Suprapubic skin (tissue), 4 donors: ENCODE results near the gene KCNT1.

Experiments
- CTCF ChIP-seq, 2 donors: fragments of 200-600 bp in 1 of 2; fragments of 450-650 bp in 1 of 2; sonication (generic) in 1 of 2; IDR thresholded peaks; one replicate each; pipeline ENCODE4 v1.5.1; 2016 to 2019; ENCODE audit warnings: antibody characterized with exemption in 2 of 2, mild to moderate bottlenecking in 1 of 2, moderate library complexity in 1 of 2
- EP300 ChIP-seq: sonication (generic); formaldehyde crosslinking; IDR thresholded peaks from one replicate; pipeline ENCODE4 v1.6.1; 2017; ENCODE audit warnings: antibody characterized with exemption
- POLR2A ChIP-seq, 2 donors: fragments of 450-650 bp; IDR thresholded peaks; one replicate each; pipeline ENCODE4 v1.6.1; 2017; ENCODE audit warnings: antibody characterized with exemption in 2 of 2, mild to moderate bottlenecking in 2 of 2, moderate library complexity in 2 of 2
- POLR2AphosphoS5 ChIP-seq, 3 donors: sonication (generic); formaldehyde crosslinking; IDR thresholded peaks; one replicate each; pipeline ENCODE4 v1.6.1; 2017; ENCODE audit warnings: antibody characterized with exemption in 3 of 3

- no peak for TF ChIP-seq CTCF (IDR thresholded peaks at IDR 0.05)
- TF ChIP-seq POLR2AphosphoS5 (IDR thresholded peaks at IDR 0.05), result no peak
- TF ChIP-seq POLR2A (IDR thresholded peaks at IDR 0.05), result no peak
- no peak for TF ChIP-seq EP300
These were observed 42.5 kb downstream of the KCNT1 start for GRCh38 chr9:135744333-135745070.
